Suprapubic skin (tissue), 3 donors: ENCODE measurements around the gene NFIA.

Experiments used
- CTCF ChIP-seq, 2 donors: fragments of 200-600 bp in 1 of 2; fragments of 450-650 bp in 1 of 2; sonication (generic) in 1 of 2; IDR thresholded peaks; one replicate each; pipeline ENCODE4 v1.5.1; 2016 to 2019; ENCODE audit warnings: antibody characterized with exemption in 2 of 2, mild to moderate bottlenecking in 1 of 2, moderate library complexity in 1 of 2
- EP300 ChIP-seq: sonication (generic); formaldehyde crosslinking; IDR thresholded peaks from one replicate; pipeline ENCODE4 v1.6.1; 2017; ENCODE audit warnings: antibody characterized with exemption
- POLR2A ChIP-seq, 2 donors: fragments of 450-650 bp; IDR thresholded peaks; one replicate each; pipeline ENCODE4 v1.6.1; 2017; ENCODE audit warnings: antibody characterized with exemption in 2 of 2, mild to moderate bottlenecking in 2 of 2, moderate library complexity in 2 of 2

GRCh38 chr1:61436491-61437120 is 354.2 kb downstream of the NFIA start:
- TF ChIP-seq CTCF (IDR thresholded peaks at IDR 0.05) (no peak), POLR2A (IDR thresholded peaks at IDR 0.05) (no peak), EP300 (no peak)
